A549 (cell line): ENCODE measurements around the gene TRIP6.

Experiments
- ATOH8 ChIP-seq: fragments of 250-450 bp; sonication (Bioruptor Pico); IDR thresholded peaks from 2 replicates; pipeline ENCODE4 v1.5.0; 2020; ENCODE audit warnings: low read depth, mild to moderate bottlenecking, moderate library complexity
- CHD2 ChIP-seq: fragments of 150-350 bp; IDR thresholded peaks from 2 replicates; pipeline ENCODE4 v1.6.1; 2014; ENCODE audit warnings: low read length; ENCODE audit not compliant: partially characterized antibody
- EP300 ChIP-seq, 2 experiments: fragments of >200 bp; sonication (Bioruptor Twin); formaldehyde crosslinking; IDR thresholded peaks; 2 replicates in 1 of 2; 3 replicates in 1 of 2; pipeline ENCODE4 v1.6.1; 2016 to 2017
- GATA3 ChIP-seq: IDR thresholded peaks from 2 replicates; pipeline ENCODE4 v1.6.1; 2012; ENCODE audit warnings: borderline replicate concordance
- HOXA7 ChIP-seq: fragments of 250-450 bp; sonication (Bioruptor Pico); IDR thresholded peaks from 2 replicates; pipeline ENCODE4 v1.5.0; 2020; ENCODE audit warnings: mild to moderate bottlenecking, moderate library complexity
- POLR2AphosphoS2 ChIP-seq: conservative IDR thresholded peaks from 2 replicates; pipeline ENCODE4 v1.6.1; 2012; ENCODE audit warnings: low read length, improper control_type of control experiment, inconsistent platforms
- SMC3 ChIP-seq: fragments of >200 bp; sonication (Bioruptor Twin); formaldehyde crosslinking; IDR thresholded peaks from 3 replicates; pipeline ENCODE4 v1.6.1; 2018; ENCODE audit warnings: inconsistent platforms
- TF ChIP-seq, protein P1 (sequence below): fragments of >200 bp; sonication (Bioruptor Twin); formaldehyde crosslinking; IDR thresholded peaks from 3 replicates; pipeline ENCODE4 v1.5.1; 2016

DNA sequence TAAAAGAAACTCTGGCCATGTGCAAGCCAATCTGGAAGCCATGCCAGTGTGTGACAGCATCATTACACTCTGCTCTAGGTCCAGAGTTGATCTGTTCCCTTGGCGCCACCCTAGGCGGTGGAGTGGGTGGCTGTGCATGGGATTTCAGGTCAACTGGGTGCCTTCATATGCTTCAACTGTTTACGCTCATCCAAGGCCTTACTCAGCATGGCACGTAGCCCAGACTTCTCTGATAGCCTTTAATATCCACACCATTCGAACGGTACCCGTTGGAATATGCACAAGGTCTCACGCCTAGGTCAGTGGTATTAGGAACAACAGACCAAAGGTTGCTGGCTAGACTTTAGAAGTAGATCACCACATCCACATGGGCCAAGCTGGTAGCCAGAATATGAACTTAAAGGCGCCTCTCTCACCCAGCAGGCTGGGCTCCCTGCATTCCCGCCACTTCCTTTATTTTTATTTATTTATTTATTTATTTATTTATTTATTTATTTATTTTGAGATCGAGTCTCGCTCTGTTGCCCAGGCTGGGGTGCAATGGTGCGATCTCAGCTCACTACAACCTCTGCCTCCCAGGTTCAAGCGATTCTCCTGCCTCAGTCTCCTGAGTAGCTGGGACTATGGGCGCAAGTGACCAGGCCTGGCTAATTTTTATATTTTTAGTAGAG is 47.2 kb downstream of the TRIP6 start:
- TF ChIP-seq, protein P1, sequence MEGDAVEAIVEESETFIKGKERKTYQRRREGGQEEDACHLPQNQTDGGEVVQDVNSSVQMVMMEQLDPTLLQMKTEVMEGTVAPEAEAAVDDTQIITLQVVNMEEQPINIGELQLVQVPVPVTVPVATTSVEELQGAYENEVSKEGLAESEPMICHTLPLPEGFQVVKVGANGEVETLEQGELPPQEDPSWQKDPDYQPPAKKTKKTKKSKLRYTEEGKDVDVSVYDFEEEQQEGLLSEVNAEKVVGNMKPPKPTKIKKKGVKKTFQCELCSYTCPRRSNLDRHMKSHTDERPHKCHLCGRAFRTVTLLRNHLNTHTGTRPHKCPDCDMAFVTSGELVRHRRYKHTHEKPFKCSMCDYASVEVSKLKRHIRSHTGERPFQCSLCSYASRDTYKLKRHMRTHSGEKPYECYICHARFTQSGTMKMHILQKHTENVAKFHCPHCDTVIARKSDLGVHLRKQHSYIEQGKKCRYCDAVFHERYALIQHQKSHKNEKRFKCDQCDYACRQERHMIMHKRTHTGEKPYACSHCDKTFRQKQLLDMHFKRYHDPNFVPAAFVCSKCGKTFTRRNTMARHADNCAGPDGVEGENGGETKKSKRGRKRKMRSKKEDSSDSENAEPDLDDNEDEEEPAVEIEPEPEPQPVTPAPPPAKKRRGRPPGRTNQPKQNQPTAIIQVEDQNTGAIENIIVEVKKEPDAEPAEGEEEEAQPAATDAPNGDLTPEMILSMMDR, result no peak
- TF ChIP-seq POLR2AphosphoS2, result no peak
- no peak for TF ChIP-seq SMC3
- no peak for TF ChIP-seq GATA3
- no peak for TF ChIP-seq CHD2
- TF ChIP-seq EP300 (IDR thresholded peaks at IDR 0.05), result no peak
- TF ChIP-seq ATOH8 (CRISPR knock-in tag), result no peak
- no peak for TF ChIP-seq HOXA7
